Spleen (tissue), 7 donors: ENCODE measurements around the gene PPOX.

Experiments
- CTCF ChIP-seq, 11 experiments: fragments of 200-600 bp in 7 of 11; fragments of 450-650 bp in 4 of 11; sonication (generic) in 4 of 11; IDR thresholded peaks in 8 of 11; conservative IDR thresholded peaks in 3 of 11; 1 replicate in 7 of 11; 2 replicates in 4 of 11; pipeline versions ENCODE4 v1.4.0 to v1.8.0; 2016 to 2021; ENCODE audit warnings: antibody characterized with exemption in 11 of 11, inconsistent platforms in 4 of 11, mild to moderate bottlenecking in 1 of 11
- POLR2A ChIP-seq, 3 donors: fragments of 450-650 bp; IDR thresholded peaks; one replicate each; pipeline ENCODE4 v1.5.1; 2017; ENCODE audit warnings: antibody characterized with exemption in 3 of 3, mild to moderate bottlenecking in 1 of 3
- POLR2AphosphoS5 ChIP-seq, 3 donors: sonication (generic); formaldehyde crosslinking; IDR thresholded peaks; one replicate each; pipeline ENCODE4 v1.5.1; 2017; ENCODE audit warnings: antibody characterized with exemption in 3 of 3
- donor health status: DM: no; HTN: no; CAD: no; lungs with moderate emphysema.
- donor health status: DM: no; HTN: no; CAD: no.
- donor health status: DM: no; HTN: no; CAD: no.

GRCh38 chr1:161188381-161188780 lies 22.2 kb downstream of the PPOX start:
- no peak for TF ChIP-seq CTCF (IDR thresholded peaks at IDR 0.05 in 8 of 11, conservative IDR thresholded peaks at IDR 0.05 in 3 of 11)
- no peak for TF ChIP-seq POLR2A (IDR thresholded peaks at IDR 0.05)
- no peak for TF ChIP-seq POLR2AphosphoS5 (IDR thresholded peaks at IDR 0.05)
